SK-N-DZ (cell line): Measurements from ENCODE around the gene BCL11B.

Experiments
- DNase-seq: peaks from one replicate; pipeline ENCODE4 v3.0.0-alpha.2; 2015; ENCODE audit warnings: low spot score

Gene BCL11B

GRCh38 chr14:99268810-99269707 is 2.9 kb downstream of the BCL11B start:
- peak; percentile 21 for DNase-seq

- peak; percentile 87 for DNase-seq
Measured at GRCh38 chr14:99267837-99268781, 3.9 kb downstream of the BCL11B start.

- DNase-seq = no peak
Measured at GRCh38 chr14:99267381-99267780, 4.6 kb downstream of the BCL11B start.

- peak; percentile 44 for DNase-seq
Measured at GRCh38 chr14:99266181-99267178, 5.5 kb downstream of the BCL11B start.

GRCh38 chr14:99265571-99265970 is 6.4 kb downstream of the BCL11B start:
- no peak for DNase-seq

GRCh38 chr14:99264691-99265450 is 7.1 kb downstream of the BCL11B start:
- DNase-seq = no peak

- DNase-seq = no peak
Measured at GRCh38 chr14:99263564-99264330, 8.2 kb downstream of the BCL11B start.

- no peak for DNase-seq
Measured at GRCh38 chr14:99262977-99263448, 9.0 kb downstream of the BCL11B start.

- no peak for DNase-seq
Measured at GRCh38 chr14:99261912-99262787, 9.8 kb downstream of the BCL11B start.

GRCh38 chr14:99260587-99261551 is 11.1 kb downstream of the BCL11B start:
- DNase-seq = no peak

GRCh38 chr14:99260116-99260515 is 11.9 kb downstream of the BCL11B start:
- DNase-seq = no peak

- DNase-seq = no peak
Measured at GRCh38 chr14:99258876-99259726, 12.9 kb downstream of the BCL11B start.

- DNase-seq = no peak
Measured at GRCh38 chr14:99258341-99258861, 13.6 kb downstream of the BCL11B start.

GRCh38 chr14:99257673-99258221 is 14.2 kb downstream of the BCL11B start:
- no peak for DNase-seq

- DNase-seq = no peak
Measured at GRCh38 chr14:99257122-99257672, 14.8 kb downstream of the BCL11B start.
